ENCODE results near the gene ADPRHL1.
"Not testable (repeated sequence)": the region's sequence is repeated elsewhere in the genome, so short reads cannot be mapped to it uniquely, and the experiment has no call there.

Gene ADPRHL1

DNA sequence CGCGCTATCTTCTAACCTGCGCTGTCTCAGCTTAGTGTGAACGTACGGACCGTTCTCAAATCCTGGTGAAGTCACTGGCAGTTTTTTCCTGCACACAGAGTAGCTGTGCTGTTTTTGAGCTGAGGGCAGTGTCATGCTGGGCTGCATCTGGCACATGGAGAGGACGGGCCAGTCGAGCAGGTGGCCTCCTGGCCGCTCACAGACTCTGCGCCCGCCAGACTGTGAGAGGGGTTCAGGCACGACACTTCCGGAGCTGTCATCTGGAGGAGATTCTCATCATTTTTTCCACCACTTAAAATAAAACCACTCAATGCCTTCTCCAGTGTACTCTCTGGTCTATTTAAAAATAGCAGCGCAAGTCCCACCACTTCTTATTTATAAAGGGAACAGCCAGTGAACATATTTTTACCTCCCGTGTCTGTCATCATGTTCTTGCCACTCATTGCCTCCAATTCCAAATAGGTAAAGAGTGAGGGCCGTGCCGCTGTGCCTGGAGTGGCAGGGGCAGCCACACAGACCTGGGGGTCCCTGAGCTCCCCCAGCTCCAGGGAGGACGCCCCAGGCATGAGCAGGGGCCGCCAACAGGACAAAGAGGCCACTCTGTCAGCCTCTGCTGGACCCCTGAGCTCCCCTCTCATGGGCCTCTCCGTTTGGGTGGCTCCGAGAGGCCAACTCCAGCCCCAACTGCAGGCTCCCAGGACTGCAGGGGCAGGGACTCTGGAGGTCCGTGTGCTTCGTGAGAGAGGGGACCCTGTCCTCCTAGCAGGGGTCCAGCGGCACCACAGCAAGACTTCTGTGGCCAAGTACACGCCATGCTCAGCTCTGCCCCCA is 52.5 kb downstream of the ADPRHL1 start:
- DNase-seq, result no peak

- DNase-seq, result no peak
These were observed 53.5 kb downstream of the ADPRHL1 start for GRCh38 chr13:113399755-113400149.

- no peak for DNase-seq
These were observed 54.1 kb downstream of the ADPRHL1 start for GRCh38 chr13:113398963-113399754.

DNA sequence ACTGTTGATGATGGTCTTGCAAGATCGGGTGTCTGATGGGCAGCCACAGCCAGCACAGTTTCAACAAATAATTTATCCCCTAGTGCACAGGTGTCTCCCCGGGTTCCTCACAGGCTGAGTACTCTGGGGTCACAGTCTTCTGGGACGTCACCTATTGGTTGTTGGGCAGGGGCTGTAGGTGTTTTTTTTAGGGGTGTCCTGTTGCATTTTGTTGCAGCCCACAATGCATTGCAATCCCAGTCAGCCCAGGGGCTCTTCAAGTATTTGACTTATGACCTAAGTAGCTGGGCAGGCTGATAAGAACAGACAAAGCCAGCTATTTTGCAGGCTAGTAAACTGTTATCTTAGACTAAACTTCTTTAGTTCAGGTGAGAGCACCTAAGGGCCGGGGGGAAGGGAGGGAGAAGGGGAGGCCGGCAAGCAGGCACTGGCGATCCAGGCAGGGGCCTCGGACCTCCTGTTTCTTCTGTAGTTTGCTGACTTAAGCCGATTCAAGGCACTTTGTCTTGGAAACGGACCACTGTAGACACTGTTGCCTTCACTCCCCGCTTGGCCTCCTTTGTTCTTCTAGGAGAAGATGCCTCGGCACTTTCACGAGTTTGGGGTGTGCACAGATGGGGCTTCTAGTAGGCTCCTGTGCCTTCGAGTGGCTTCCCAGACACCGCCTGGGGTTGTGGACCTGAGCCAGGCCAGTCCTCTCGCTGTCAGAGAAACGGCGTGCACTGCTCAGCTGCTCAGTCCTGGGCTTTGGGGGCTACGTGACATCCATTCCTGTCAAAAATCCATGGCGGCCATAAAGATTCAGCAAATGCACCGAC is 55.5 kb downstream of the ADPRHL1 start:
- DNase-seq, result no peak

DNA sequence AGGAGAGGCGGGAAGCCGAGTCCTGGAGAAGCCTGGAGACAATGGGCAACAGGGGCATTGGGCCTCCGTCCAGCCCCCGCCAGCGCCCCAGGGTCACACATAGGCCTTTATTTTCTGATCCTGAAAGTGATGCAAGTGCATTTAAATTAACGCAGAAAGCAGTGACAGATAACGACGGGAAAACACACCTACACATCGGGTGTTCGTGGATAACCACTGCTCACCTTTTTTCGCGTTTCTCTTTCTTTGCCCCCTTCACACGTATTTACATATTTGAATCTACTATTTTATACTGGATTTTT is 59.0 kb downstream of the ADPRHL1 start:
- DNase-seq, result no peak

DNA sequence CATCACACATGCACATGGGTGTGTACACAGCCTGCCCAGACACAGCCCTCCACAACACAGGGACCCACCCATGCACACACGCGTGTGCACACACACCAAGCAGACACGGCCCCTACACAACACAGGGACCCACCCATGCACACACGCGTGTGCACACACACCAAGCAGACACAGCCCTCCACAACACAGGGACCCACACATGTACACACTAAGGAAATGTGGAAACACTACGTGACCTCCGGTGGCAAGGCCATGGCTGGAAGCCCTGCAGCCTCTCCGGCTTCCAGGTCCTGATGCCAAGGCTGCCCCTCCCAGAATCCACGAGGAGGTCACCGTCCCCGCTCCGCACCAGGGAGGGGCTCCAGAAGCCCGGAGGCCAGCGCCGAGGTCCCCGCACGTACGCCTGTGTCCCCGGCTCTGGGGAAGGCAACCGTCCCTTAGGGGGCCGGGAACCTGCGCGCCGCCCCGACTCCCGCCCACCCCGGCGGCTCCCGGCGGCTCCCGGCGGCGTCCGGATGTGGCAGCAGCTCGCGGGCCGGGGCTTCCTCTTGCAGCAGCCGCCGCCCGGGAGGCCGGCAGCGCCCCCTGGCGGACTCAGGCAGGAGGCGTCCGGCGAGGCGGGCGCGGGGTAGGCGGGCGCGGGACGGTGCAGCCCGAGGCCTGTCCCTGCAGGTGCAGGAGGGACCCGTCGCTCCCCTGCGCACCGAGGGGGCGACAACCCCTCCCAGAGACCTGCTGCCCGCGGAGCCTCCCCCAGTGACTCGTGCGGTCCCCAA is 59.5 kb downstream of the ADPRHL1 start:
- DNase-seq, result peak; percentile 85 to 95 (median 92)

GRCh38 chr13:113393226-113393562 is 60.1 kb downstream of the ADPRHL1 start:
- DNase-seq, result no peak

DNA sequence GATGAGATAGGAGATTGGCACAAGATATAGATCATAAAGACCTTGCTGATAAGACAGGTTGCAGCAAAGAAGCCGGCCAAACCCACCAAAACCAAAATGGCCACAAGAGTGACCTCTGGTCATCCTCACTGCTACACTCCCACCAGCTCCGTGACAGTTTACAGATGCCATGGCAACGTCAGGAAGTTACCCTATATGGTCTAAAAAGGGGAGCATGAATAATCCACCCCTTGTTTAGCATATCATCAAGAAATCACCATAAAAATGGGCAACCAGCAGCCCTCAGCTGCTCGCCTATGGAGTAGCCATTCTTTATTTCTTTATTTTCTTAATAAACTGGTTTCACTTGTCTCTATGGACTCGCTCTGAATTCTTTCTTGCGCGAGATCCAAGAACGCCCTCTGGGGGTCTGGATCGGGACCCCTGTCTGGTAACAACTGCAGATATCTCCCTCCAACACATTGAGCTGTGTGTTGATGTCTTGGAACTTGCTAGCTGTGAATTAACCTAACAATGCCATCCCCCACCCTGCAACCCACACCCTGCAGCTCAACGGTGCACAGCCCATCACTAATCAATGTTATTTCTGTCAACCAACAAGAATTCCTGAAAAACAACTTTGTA is 62.3 kb downstream of the ADPRHL1 start:
- no peak for DNase-seq

GRCh38 chr13:113389586-113389985 is 63.7 kb downstream of the ADPRHL1 start:
- DNase-seq, result not testable (repeated sequence)

DNA sequence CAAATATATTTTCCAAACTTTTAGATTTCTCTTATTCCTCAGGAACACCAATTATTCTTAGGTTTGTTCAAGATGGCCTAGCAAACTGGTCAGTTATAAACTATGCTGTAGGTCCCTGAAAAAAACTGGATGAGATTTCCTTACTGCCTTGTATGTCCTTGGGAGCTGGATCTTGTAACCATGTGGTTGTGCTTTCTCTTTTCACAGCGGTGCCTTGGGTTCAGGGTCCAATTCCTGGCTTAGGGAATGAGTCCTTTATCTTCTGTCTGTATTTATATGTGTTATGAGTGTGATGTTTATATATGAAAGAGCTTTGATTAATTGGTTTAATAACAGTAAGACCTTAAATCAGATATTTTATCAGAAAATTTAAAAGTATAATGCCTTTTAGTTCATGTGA is 65.9 kb downstream of the ADPRHL1 start:
- DNase-seq, result no peak

GRCh38 chr13:113383089-113383488 is 70.2 kb downstream of the ADPRHL1 start:
- no peak for DNase-seq

DNA sequence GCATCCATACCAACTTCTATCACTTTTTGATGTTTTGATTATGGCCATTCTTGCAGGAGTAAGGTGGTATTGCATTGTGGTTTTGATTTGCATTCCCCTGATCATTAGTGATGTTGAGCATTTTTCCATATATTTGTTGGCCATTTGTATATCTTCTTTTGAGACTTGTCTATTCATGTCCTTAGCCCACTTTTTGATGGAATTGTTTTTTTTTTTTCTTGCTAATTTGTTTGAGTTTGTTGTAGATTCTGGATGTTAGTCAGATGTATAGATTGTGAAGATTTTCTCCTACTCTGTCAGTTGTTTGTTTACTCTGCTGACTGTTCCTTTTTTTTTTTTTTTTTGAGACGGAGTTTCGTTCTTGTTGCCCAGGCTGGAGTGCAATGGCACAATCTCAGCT is 70.7 kb downstream of the ADPRHL1 start:
- DNase-seq, result not testable (repeated sequence)

- DNase-seq, result no peak
These were observed 74.5 kb downstream of the ADPRHL1 start for GRCh38 chr13:113378825-113379224.

GRCh38 chr13:113374511-113375175 is 78.6 kb downstream of the ADPRHL1 start:
- peak in 2 of 3 donors; percentile 19 to 25 for DNase-seq

DNA sequence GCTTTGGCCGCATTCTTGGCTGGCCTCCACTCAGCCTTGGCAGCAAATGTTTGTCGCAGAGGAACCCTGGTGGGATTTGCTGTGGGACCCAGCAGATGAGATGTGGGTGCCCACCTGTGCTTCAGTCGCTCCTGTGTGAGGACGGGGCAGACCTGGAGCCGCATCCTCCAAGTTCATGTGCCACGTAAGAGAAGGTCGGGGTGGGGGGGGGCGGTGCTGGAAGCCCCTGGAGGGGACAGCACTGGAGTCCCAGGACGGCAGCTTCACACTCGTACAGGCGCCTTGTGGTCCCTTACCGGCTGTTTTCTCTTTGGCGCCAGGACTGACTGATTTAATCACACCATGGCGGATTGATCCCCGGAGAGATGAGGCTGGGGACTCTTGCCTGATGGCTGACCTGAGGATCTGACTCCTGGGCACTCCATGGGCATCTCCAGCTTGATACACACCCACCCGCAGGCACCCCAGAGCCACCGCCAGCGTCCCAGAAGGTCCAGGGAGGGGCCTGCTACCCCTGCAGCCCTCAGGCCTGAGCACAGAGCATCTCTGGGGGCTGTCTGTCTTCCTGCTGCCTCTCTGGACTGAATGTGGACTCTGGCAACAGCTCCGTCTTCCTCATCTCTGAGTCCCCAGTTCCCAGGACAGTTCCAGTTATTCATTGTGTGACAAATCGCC is 79.3 kb downstream of the ADPRHL1 start:
- DNase-seq, result no peak

GRCh38 chr13:113371701-113372100 is 81.6 kb downstream of the ADPRHL1 start:
- not testable (repeated sequence) for DNase-seq

GRCh38 chr13:113371061-113371460 is 82.2 kb downstream of the ADPRHL1 start:
- DNase-seq, result no peak

GRCh38 chr13:113369881-113370280 is 83.4 kb downstream of the ADPRHL1 start:
- DNase-seq, result no peak

DNA sequence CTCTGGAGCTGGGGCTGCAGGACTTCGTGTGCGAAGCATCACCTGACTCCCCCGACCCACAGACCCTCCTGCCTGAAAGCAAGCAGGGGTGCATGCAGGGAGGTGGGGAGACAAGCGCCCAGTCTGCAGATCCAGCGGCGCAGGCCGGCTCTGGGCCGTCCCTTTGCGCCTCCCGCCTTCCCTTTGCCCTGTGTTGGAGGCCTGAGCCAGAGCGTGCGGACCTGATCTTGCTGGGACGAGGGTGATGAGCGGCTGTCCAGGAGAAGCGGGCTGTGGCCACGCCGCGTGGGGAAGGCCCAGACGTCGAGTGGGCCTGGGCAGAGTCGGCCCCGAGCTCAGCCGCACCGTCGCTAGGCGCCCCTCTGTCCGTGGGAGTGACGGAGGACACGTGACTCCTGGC is 84.1 kb downstream of the ADPRHL1 start:
- DNase-seq, result no peak

DNA sequence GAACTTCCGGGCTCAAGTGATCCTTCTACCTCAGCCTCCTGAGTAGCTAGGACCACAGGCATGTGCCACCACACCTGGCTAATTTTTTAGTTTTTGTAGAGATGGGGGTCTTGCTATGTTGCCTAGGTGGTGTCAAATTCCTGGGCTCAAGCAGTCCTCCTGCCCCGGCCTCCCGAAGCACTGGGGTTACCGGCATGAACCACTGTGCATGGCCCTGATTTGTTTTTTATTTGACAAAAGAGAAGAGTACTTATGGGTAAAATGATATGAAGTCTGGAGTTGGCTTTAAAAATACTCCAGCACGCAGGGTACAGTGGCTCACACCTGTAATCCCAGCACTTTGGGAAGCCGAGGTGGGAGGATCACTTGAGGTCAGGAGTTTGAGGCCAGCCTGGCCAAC is 84.9 kb downstream of the ADPRHL1 start:
- DNase-seq, result not testable (repeated sequence)

- DNase-seq, result no peak
These were observed 85.5 kb downstream of the ADPRHL1 start for GRCh38 chr13:113367771-113368170.

Data from suppressor macrophage treated with lipopolysaccharide for 1 hour (primary cell).